ENCODE results near the gene UCHL5.

Gene UCHL5

DNA sequence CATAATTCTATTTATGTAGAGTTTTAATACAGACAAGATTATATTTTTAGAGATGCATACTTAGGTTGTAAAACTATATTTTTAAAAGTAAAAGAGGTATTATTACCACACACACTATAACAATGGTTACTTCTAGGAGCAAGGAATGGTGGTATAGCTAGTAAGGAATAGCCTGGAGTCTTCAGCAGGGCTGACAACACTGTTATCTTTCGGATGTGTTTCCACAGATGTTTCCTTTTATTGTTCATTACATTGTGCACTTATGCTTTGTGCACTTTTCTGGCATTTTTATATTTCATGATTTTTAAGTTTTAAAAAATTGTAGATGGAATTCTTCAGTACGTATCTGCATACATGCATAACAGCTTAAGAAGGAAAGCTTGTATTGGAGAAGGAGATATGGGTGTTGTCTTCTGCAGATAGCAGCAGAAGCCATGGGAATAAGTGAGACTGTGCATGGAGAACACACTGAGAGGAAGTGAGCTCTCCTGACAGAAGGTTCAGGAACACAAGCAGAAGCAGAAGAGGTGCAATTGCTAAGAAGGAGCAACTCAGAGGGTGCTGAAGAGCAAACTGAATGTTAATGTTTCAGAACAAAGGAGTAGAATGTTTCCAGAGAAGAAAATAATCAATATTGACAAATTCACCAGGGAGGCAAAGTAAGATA lies 91.8 kb downstream of the UCHL5 start:
- H3K27me3 ChIP-seq (ENCODE audit: insufficient read depth, low read length), result no peaks in the 10 kb centered on the region
- peaks cover 26% of the 10 kb centered on the region for H3K4me1 ChIP-seq (ENCODE audit: control insufficient read depth, insufficient read depth, low read length, unreplicated experiment)
- H3K27ac ChIP-seq (ENCODE audit: low read depth, low read length), result peak overlapping the region; percentile 30; the same call in 1 of the 2 replicates
- H3K4me3 ChIP-seq (ENCODE audit: low read depth, low read length), result no peak overlapping the region
- H3K79me2 ChIP-seq (ENCODE audit: control insufficient read depth, insufficient read depth, low read length, unreplicated experiment), result no peaks in the 10 kb centered on the region
- no peak overlapping the region for H2AFZ ChIP-seq (ENCODE audit: low read length, unreplicated experiment)
- no peaks in the 10 kb centered on the region for H3K36me3 ChIP-seq (ENCODE audit: insufficient read depth, low read length)

- Histone ChIP-seq H3K4me1 (ENCODE audit: control insufficient read depth, insufficient read depth, low read length, unreplicated experiment) (peaks cover 26% of the 10 kb centered on the region), H3K27ac (ENCODE audit: low read depth, low read length) (no peak overlapping the region), H3K36me3 (ENCODE audit: insufficient read depth, low read length) (no peaks in the 10 kb centered on the region), H3K79me2 (ENCODE audit: control insufficient read depth, insufficient read depth, low read length, unreplicated experiment) (no peaks in the 10 kb centered on the region), H2AFZ (ENCODE audit: low read length, unreplicated experiment) (no peak overlapping the region), H3K4me3 (ENCODE audit: low read depth, low read length) (no peak overlapping the region), H3K27me3 (ENCODE audit: insufficient read depth, low read length) (no peaks in the 10 kb centered on the region)
Observed at GRCh38 chr1:192966073-192966472, 93.1 kb downstream of the UCHL5 start.

- Histone ChIP-seq H3K79me2 (ENCODE audit: control insufficient read depth, insufficient read depth, low read length, unreplicated experiment) (no peaks in the 10 kb centered on the region), H3K36me3 (ENCODE audit: insufficient read depth, low read length) (no peaks in the 10 kb centered on the region), H3K27me3 (ENCODE audit: insufficient read depth, low read length) (no peaks in the 10 kb centered on the region)
Observed at GRCh38 chr1:192962901-192963300, 96.3 kb downstream of the UCHL5 start.

More at GRCh38 chr1:192962901-192963300, 96.3 kb downstream of the UCHL5 start:
- Histone ChIP-seq H3K27ac (ENCODE audit: low read depth, low read length) (no peak overlapping the region), H3K4me1 (ENCODE audit: control insufficient read depth, insufficient read depth, low read length, unreplicated experiment) (peaks cover 18% of the 10 kb centered on the region), H2AFZ (ENCODE audit: low read length, unreplicated experiment) (no peak overlapping the region), H3K4me3 (ENCODE audit: low read depth, low read length) (no peak overlapping the region)

Data from ACC112 (cell line).